Adrenal gland (tissue), 12 donors: ENCODE data around the gene KCNIP2. TPM values are rescaled to one million over a fixed set of nuclear protein-coding genes. Genes with fewer than 3 reads are reported as not detected.
A peak's percentile ranks its signal among the peaks of the same experiment; 100 is the strongest.

Experiments
- DNase-seq, 7 donors: peaks; one replicate each; pipeline ENCODE4 v3.0.0-alpha.2; 2019 to 2020
- H3K27ac ChIP-seq, 5 donors: fragments of 200-600 bp; sonication (generic) in 4 of 5; 1 replicate in 3 of 5; 2 replicates in 2 of 5; pipeline versions ENCODE4 v1.5.1 to v1.8.0; 2016 to 2020; ENCODE audit warnings: mild to moderate bottlenecking in 1 of 5
- H3K27me3 ChIP-seq: fragments of 200-600 bp; 2 replicates; pipeline ENCODE4 v1.8.0; 2021
- H3K36me3 ChIP-seq, 2 donors: fragments of 200-600 bp; replicated peaks in 1 of 2; 1 replicate in 1 of 2; 2 replicates in 1 of 2; pipeline versions ENCODE4 v1.5.1 to v1.8.0; 2018 to 2022
- H3K4me1 ChIP-seq, 2 donors: fragments of 200-600 bp; replicated peaks in 1 of 2; 1 replicate in 1 of 2; 2 replicates in 1 of 2; pipeline versions ENCODE4 v1.5.1 to v1.8.0; 2018 to 2021
- H3K4me3 ChIP-seq, 4 donors: fragments of 200-600 bp; sonication (generic) in 3 of 4; one replicate each; pipeline ENCODE4 v1.5.1; 2016 to 2018
- H3K9me3 ChIP-seq, 3 donors: fragments of 200-600 bp; sonication (generic) in 1 of 3; replicated peaks in 1 of 3; 1 replicate in 2 of 3; 2 replicates in 1 of 3; pipeline versions ENCODE4 v1.5.1 to v1.8.0; 2016 to 2021
- CTCF ChIP-seq, 6 experiments: fragments of 450-650 bp in 4 of 6; fragments of 200-600 bp in 2 of 6; sonication (generic) in 1 of 6; IDR thresholded peaks; 1 replicate in 5 of 6; 2 replicates in 1 of 6; pipeline versions ENCODE4 v1.5.1 to v1.8.0; 2016 to 2021; ENCODE audit warnings: antibody characterized with exemption in 6 of 6, mild to moderate bottlenecking in 2 of 6, moderate library complexity in 1 of 6
- POLR2A ChIP-seq, 2 donors: fragments of 450-650 bp; IDR thresholded peaks; one replicate each; pipeline ENCODE4 v1.6.1; 2017; ENCODE audit warnings: antibody characterized with exemption in 2 of 2, mild to moderate bottlenecking in 2 of 2, moderate library complexity in 1 of 2
- WGBS, 4 donors: extraction: QIAGEN DNeasy Blood & Tissue Kit in 2 of 4; methylation state at CpG; one replicate each; pipeline versions ENCODE4 v1.1.5 to v1.1.7; 2013 to 2017; 5-methylcytosine and 5-hydroxymethylcytosine counted together
- intact Hi-C, 2 donors: fragments of 100-400 bp; cut with DNase I; formaldehyde crosslinking; loops; one replicate each; pipeline versions ENCODE4 v1.14.1 to v1.15.0; 2022 to 2023
- polyA plus RNA-seq, 3 donors: library from polyadenylated mRNA; stranded (reverse); fragments of 200-250 nt in 2 of 3; fragments of 350-450 nt in 1 of 3; fragmentation: Illumina TruSeq in 1 of 3; extraction: RNeasy Lipid Tissue Mini Kit (QIAGEN cat#74804) in 1 of 3; gene quantifications; one replicate each; pipeline ENCODE4 v1.2.3, GENCODE V29; 2013 to 2014
- total RNA-seq, 9 donors: library from RNA; depleted of rRNA in 4 of 9; stranded (reverse); fragments of >200 nt in 4 of 9; fragments of 120-200 nt in 1 of 9; fragmentation: NEBNext Ultra II Directional in 1 of 9; extraction: Animal tissue kit (Norgen Biotek cat#: 25700) in 1 of 9; gene quantifications; one replicate each; pipeline versions ENCODE4 v1.1.0 to v1.2.4, GENCODE V29; 2013 to 2023
- donor health status: healthy with polysubstance abuse.
- donor health status: Bipolar disorder and iron deficiency.
- donor health status: DM: yes; HTN: yes; CAD: no.
- donor health status: DM: no; HTN: no; CAD: no.
- donor health status: DM: no; HTN: no; CAD: no.
- donor health status: DM: yes; HTN: yes; CAD: no.

KCNIP2 gene
- total and polyA plus RNA-seq, 12 donors: 2.2 to 23.0 (median 4.6) TPM; not detected in 1

DNA sequence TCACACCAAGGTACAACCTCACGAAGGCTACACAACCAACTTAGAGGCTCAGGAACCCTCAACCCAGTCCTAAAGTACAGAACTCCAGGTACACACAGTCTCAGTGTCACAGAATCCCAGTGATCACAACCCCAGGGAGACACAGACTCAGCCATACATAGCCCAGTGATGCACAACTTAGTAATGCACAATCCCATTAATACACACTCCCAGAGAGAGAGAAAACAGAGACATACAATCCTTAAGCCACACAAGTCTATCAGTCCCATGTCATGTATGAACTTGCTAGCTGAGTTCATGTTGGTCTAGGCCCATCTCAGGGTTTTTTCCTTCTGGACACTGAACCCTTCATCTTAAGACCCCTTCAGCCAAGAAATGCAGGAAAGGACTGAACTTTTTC lies 4.6 kb downstream of the KCNIP2 start:
- H3K4me1 ChIP-seq: peaks cover 14 to 35% of the 10 kb centered on the region in 2 donors
- no peaks in the 10 kb centered on the region for H3K36me3 ChIP-seq
- no peaks in the 10 kb centered on the region for H3K27me3 ChIP-seq
- no peak overlapping the region for H3K27ac ChIP-seq
- no peak overlapping the region for H3K4me3 ChIP-seq
- no peak for TF ChIP-seq CTCF (IDR thresholded peaks at IDR 0.05)
- TF ChIP-seq POLR2A (IDR thresholded peaks at IDR 0.05): no peak
- DNase-seq: no peak
- intact Hi-C loops: loop anchor here (5.0 to 10.0 kb wide), 2 partner anchors 226 to 233 kb away; partner anchors contain the start of gene HPS6 (in 1 of the 2)
- WGBS, 4 donors: 98 to 100% (median 100%) methylated on average over 1 of the region's 1 CpG
- no peaks in the 10 kb centered on the region for H3K9me3 ChIP-seq

- 69 to 78% (median 76%) methylated on average over 6 of the region's 6 CpGs for WGBS, 4 donors
- no peaks in the 10 kb centered on the region for H3K36me3 ChIP-seq
- H3K27me3 ChIP-seq: no peaks in the 10 kb centered on the region
- H3K27ac ChIP-seq: no peak overlapping the region
- DNase-seq: no peak
- TF ChIP-seq POLR2A (IDR thresholded peaks at IDR 0.05) (no peak), CTCF (IDR thresholded peaks at IDR 0.05) (no peak)
- H3K4me1 ChIP-seq: peaks cover 12 to 30% of the 10 kb centered on the region in 2 donors
- H3K9me3 ChIP-seq: no peaks in the 10 kb centered on the region
- intact Hi-C loops: loop anchor here (5.0 to 10.0 kb wide), 2 partner anchors 226 to 234 kb away; partner anchors contain the start of gene HPS6 (in 1 of the 2)
- no peak overlapping the region for H3K4me3 ChIP-seq
Measured at GRCh38 chr10:101838416-101838970, 5.1 kb downstream of the KCNIP2 start.

DNA sequence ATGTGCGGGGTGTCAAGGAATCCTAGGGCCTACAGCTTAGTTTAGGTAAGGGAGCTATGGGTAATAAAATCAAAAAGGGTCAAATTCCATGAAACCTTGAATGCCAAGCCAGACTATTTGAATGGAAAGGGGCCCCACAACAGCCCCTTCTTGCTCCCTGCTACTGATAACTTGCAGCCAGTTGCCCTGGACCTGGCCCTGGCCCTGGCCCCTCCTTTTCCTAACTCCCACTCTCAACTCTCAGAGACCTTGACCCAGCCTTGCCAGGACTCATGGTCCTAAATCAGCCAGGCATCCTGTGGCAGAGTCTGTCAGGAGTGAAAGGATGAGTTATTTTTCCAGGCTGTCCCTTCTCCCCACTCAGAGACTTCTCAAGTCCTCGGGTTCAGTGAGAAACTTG lies 5.9 kb downstream of the KCNIP2 start:
- no peaks in the 10 kb centered on the region for H3K27me3 ChIP-seq
- no peak overlapping the region for H3K27ac ChIP-seq
- TF ChIP-seq CTCF (IDR thresholded peaks at IDR 0.05) (no peak), POLR2A (IDR thresholded peaks at IDR 0.05) (no peak)
- H3K9me3 ChIP-seq: no peaks in the 10 kb centered on the region
- intact Hi-C loops: loop anchor here (5.0 to 10.0 kb wide), 2 partner anchors 227 to 235 kb away; partner anchors contain the start of gene HPS6 (in 1 of the 2)
- no peak overlapping the region for H3K4me3 ChIP-seq
- no peaks in the 10 kb centered on the region for H3K36me3 ChIP-seq
- DNase-seq: peak in 1 of 7 donors; percentile 30
- 52 to 66% (median 61%) methylated on average over 2 of the region's 2 CpGs for WGBS, 4 donors
- peaks cover 10 to 28% of the 10 kb centered on the region in 2 donors for H3K4me1 ChIP-seq

DNA sequence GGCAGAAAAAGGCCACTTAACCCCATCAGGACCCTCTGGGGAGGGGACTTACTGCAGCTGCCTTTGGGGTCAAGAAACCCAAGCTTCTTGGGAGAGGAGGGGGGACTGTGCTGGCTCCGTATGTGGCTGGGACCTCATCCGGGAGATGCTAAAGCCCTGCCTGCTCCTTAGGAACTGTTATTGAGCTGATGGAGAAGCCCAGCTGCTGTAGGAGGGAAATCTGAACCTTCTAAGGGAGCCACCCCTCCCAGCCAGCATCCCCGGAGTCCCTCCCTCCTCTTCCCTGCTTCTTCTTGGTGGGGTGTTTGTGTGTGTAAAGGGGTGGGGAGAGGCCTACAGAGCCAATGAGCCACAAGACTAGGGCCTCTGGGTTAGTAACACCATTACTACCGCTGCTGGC lies 8.2 kb downstream of the KCNIP2 start:
- no peak for TF ChIP-seq POLR2A (IDR thresholded peaks at IDR 0.05)
- no peak for TF ChIP-seq CTCF (IDR thresholded peaks at IDR 0.05)
- H3K4me1 ChIP-seq: peaks cover 16 to 25% of the 10 kb centered on the region in 2 donors

More for the DNA sequence above, 8.2 kb downstream of the KCNIP2 start:
- DNase-seq: peak in 1 of 7 donors; percentile 8
- Histone ChIP-seq H3K9me3 (no peaks in the 10 kb centered on the region), H3K27me3 (no peaks in the 10 kb centered on the region), H3K36me3 (no peaks in the 10 kb centered on the region), H3K4me3 (no peak overlapping the region), H3K27ac (no peak overlapping the region)
- WGBS, 4 donors: 79 to 89% (median 83%) methylated on average over 2 to 4 of the region's 4 CpGs
- intact Hi-C loops: loop anchor here (5.0 to 10.0 kb wide), 2 partner anchors 229 to 237 kb away; partner anchors contain the start of gene HPS6 (in 1 of the 2)
